ENCODE measurements around the gene ASMTL. TPM values are rescaled to one million over a fixed set of nuclear protein-coding genes. Genes with fewer than 3 reads are reported as not detected.

The ASMTL gene
- total RNA-seq, 1 experiment from 2014 or later: 42.7 TPM

DNA sequence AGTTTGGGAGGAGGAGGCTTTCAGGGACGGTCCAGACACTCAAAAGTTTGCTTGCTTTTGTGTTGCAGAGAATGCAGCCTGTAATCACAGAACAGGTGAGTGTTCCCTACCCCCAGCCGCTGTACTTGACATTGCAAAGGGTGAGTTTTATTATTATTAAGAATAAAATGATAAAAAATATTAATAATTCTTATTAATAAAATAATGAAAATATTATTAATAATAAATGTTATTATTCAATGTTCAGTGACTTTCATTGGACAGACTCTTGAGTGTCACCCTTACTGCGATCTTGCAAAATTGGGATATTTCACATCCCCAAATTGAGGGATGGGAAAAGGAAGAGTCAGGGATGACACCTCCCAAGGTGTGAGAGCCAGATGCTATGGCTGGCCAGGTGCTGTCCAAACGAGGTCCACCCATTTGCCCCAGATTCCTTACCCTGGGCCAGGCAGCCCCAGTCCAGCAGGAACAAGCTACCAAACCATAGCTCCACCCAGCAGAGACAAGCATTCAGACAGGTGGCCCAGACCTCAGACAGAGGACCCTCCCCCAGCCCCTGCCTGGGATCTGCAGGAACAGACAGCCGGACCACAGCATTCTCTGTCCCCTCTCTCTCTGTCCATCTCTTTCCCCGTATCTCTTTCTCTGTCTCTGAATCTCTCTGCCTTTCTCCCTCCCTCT is 93.8 kb downstream of the ASMTL start:
- H3K9me3 ChIP-seq (ENCODE audit: insufficient read depth, low read depth): 0 out of 2 replicates have a peak, but pooled peaks cover 3% of the 10 kb centered on the region
- H3K27me3 ChIP-seq (ENCODE audit: insufficient read depth, low read depth): peaks cover 2% of the 10 kb centered on the region; the same call in 1 of the 2 replicates
- no peak overlapping the region for H2AFZ ChIP-seq
- H3K4me1 ChIP-seq (replicated peaks; ENCODE audit: insufficient read depth): no peaks in the 10 kb centered on the region
- no peak overlapping the region for H3K27ac ChIP-seq
- ChIA-PET POLR2A (ENCODE audit: unreplicated experiment) (no interaction called here), CTCF (no interaction called here)
- DNase-seq: no peak
- intact Hi-C loops (cut with micrococcal nuclease; ENCODE audit: unreplicated experiment): no loop called here
- H3K4me2 ChIP-seq: no peak overlapping the region
- TF ChIP-seq, protein P1, sequence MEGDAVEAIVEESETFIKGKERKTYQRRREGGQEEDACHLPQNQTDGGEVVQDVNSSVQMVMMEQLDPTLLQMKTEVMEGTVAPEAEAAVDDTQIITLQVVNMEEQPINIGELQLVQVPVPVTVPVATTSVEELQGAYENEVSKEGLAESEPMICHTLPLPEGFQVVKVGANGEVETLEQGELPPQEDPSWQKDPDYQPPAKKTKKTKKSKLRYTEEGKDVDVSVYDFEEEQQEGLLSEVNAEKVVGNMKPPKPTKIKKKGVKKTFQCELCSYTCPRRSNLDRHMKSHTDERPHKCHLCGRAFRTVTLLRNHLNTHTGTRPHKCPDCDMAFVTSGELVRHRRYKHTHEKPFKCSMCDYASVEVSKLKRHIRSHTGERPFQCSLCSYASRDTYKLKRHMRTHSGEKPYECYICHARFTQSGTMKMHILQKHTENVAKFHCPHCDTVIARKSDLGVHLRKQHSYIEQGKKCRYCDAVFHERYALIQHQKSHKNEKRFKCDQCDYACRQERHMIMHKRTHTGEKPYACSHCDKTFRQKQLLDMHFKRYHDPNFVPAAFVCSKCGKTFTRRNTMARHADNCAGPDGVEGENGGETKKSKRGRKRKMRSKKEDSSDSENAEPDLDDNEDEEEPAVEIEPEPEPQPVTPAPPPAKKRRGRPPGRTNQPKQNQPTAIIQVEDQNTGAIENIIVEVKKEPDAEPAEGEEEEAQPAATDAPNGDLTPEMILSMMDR (conservative IDR thresholded peaks at IDR 0.05): no peak
- no peak for TF ChIP-seq EZH2 (IDR thresholded peaks at IDR 0.05; ENCODE audit: low read depth)
- H3K9me2 ChIP-seq (ENCODE audit: insufficient read depth): no peaks in the 10 kb centered on the region
- H3K79me2 ChIP-seq (ENCODE audit: low read depth): no peaks in the 10 kb centered on the region
- BruUV-seq (replicated peaks): no TSS peak
- no peaks in the 10 kb centered on the region for H3F3A ChIP-seq (ENCODE audit: insufficient read depth, low read depth)
- no peaks in the 10 kb centered on the region for H3K36me3 ChIP-seq (ENCODE audit: low read depth)
- no peaks in the 10 kb centered on the region for H4K20me1 ChIP-seq (ENCODE audit: insufficient read depth)
- H3K4me3 ChIP-seq: no peak overlapping the region

DNA sequence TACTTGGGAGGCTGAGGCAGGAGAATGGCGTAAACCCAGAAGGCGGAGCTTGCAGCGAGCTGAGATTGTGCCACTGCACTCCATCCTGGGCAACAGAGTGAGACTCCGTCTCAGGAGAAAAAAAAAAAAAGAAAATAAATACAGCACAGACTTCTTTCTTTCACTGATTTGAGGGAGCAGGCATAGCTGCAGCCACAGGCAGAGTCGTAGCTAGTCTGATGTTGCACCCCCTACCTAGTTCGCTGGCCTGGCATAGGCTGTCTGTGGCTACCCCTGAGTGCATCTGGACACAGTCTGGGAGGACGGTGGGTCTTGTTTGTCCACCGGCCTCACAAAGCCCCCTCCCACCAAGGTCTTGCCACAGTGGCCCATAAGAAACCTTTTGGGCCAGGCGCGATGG is 94.7 kb downstream of the ASMTL start:
- H2AFZ ChIP-seq: no peak overlapping the region
- no peak for DNase-seq
- no peaks in the 10 kb centered on the region for H3K4me1 ChIP-seq (replicated peaks; ENCODE audit: insufficient read depth)
- no peaks in the 10 kb centered on the region for H4K20me1 ChIP-seq (ENCODE audit: insufficient read depth)
- no peaks in the 10 kb centered on the region for H3K36me3 ChIP-seq (ENCODE audit: low read depth)
- peaks cover 4% of the 10 kb centered on the region; the same call in 1 of the 2 replicates for H3F3A ChIP-seq (ENCODE audit: insufficient read depth, low read depth)
- no TSS peak for BruUV-seq (replicated peaks)
- intact Hi-C loops (cut with micrococcal nuclease; ENCODE audit: unreplicated experiment): no loop called here
- POLR2A ChIA-PET (ENCODE audit: unreplicated experiment): no interaction called here
- H3K9me3 ChIP-seq (ENCODE audit: insufficient read depth, low read depth): peaks cover 3% of the 10 kb centered on the region; the same call in 1 of the 2 replicates
- H3K4me3 ChIP-seq: no peak overlapping the region
- CTCF ChIA-PET: no interaction called here
- no peak overlapping the region for H3K4me2 ChIP-seq
- H3K79me2 ChIP-seq (ENCODE audit: low read depth): no peaks in the 10 kb centered on the region
- H3K27me3 ChIP-seq (ENCODE audit: insufficient read depth, low read depth): peaks cover 2% of the 10 kb centered on the region; the same call in 1 of the 2 replicates
- no peak for TF ChIP-seq EZH2 (IDR thresholded peaks at IDR 0.05; ENCODE audit: low read depth)
- TF ChIP-seq, protein P1 (conservative IDR thresholded peaks at IDR 0.05): no peak
- no peak overlapping the region for H3K27ac ChIP-seq
- H3K9me2 ChIP-seq (ENCODE audit: insufficient read depth): no peaks in the 10 kb centered on the region

GRCh38 chrX:1355131-1356046 is 97.3 kb downstream of the ASMTL start:
- ChIA-PET POLR2A (ENCODE audit: unreplicated experiment) (no interaction called here), CTCF (no interaction called here)
- no TSS peak for BruUV-seq (replicated peaks)
- Histone ChIP-seq H3K9me2 (ENCODE audit: insufficient read depth) (no peaks in the 10 kb centered on the region), H3K4me2 (no peak overlapping the region), H3K79me2 (ENCODE audit: low read depth) (no peaks in the 10 kb centered on the region), H3K27ac (no peak overlapping the region), H4K20me1 (ENCODE audit: insufficient read depth) (no peaks in the 10 kb centered on the region), H3K36me3 (ENCODE audit: low read depth) (no peaks in the 10 kb centered on the region), H2AFZ (no peak overlapping the region), H3F3A (ENCODE audit: insufficient read depth, low read depth) (peaks cover 9% of the 10 kb centered on the region; the same call in 1 of the 2 replicates), H3K4me3 (no peak overlapping the region), H3K9me3 (ENCODE audit: insufficient read depth, low read depth) (peaks cover 3% of the 10 kb centered on the region; the same call in 1 of the 2 replicates), H3K27me3 (ENCODE audit: insufficient read depth, low read depth) (peaks cover 2% of the 10 kb centered on the region; the same call in 1 of the 2 replicates), H3K4me1 (replicated peaks; ENCODE audit: insufficient read depth) (no peaks in the 10 kb centered on the region)
- no peak for DNase-seq
- no peak for TF ChIP-seq EZH2 (IDR thresholded peaks at IDR 0.05; ENCODE audit: low read depth)
- TF ChIP-seq, protein P1 (conservative IDR thresholded peaks at IDR 0.05): no peak
- intact Hi-C loops (cut with micrococcal nuclease; ENCODE audit: unreplicated experiment): no loop called here

All from PC-9 (cell line).